Fibroblast of skin of right biceps (primary cell): ENCODE results near the gene CYP26B1.

Experiments
- DNase-seq: peaks from one replicate; pipeline ENCODE4 v3.0.0-alpha.2; 2013

Gene CYP26B1

DNA sequence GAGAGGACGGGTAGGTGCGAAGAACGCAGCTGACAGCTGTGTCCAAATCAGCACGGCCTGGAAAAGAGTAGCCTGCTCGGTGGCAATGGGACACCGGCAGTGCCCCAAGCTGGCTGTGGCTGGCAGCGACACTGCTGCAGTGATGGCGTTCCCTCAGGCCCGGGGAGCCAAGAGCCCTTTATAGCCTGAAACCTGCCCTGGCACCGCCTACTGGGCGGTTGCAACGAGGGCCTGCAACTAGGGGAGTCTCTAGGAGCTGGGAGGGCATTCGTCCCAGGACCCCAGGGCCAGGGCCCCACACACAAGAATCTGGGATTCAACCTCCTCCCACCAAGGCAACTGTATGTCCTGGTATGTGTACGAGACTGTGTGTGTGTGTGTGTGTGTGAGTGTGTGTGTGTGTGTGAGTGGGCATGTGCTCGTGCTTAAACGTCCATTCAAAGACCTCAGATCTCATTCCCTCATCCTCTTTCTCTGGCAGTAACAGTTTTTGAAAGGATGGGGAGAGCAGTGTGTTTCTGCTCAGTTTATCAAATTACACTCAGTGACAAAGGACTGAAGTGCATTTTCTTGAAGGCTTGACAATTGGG lies 6.8 kb upstream of the CYP26B1 start:
- no peak for DNase-seq

DNA sequence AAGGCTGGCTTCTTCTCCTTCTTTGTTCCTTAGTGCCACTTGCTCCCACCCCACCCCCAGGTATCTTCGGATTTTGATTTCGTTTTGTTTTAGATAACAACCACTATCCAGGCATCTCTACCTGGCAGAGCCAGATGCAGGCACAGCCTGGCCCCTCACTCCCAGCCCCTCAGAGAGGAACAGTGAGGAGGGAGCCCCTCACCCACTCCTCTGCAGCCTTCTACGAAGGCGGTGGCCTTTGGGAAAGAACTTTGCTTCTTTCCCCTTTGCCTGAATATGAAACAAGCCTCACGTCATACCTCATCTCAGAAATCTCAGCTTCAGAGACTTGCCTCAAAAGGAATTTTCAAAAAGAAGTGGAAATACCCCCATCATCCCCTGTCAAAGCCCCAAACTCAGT lies 6.3 kb upstream of the CYP26B1 start:
- DNase-seq: no peak

DNA sequence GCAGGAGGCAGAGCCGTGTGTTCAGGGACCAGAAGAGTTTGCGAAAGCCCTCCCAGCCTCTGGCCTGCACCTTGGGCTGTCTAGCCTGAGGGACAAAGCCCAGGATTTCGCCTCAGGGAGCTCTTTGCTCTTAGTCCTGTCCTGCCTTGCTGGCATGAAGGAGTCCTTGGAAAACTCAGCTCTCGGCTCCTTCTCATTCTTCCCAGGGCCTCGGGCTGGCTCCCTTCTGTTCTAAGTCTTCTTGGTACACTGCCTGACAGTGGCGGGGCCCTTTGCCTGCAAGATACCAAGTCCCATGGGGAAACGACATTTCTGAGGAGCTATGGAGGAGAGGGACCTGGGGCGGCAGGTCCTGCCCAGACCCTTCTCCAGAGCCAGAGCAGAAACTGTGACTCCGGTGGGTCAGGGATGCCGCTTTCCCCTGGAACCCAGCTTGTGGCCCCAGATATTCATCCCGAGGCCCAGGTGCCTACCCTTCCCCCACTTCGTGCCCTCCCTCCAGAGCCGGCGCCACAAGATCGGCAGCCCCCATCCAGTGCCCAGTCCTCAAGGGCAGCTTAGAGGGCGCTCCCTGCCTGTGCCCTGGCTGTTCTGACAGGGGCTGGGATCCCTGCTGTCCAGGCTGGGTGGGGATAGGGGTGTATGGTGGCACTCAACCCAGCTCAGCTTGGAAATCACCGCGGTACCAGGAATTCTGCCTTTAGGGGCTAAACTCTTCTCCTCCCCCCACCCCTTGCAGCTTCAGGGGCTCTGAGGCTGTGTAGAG lies 5.5 kb upstream of the CYP26B1 start:
- no peak for DNase-seq

- no peak for DNase-seq
Observed at GRCh38 chr2:72150861-72151356, 3.2 kb upstream of the CYP26B1 start.

DNA sequence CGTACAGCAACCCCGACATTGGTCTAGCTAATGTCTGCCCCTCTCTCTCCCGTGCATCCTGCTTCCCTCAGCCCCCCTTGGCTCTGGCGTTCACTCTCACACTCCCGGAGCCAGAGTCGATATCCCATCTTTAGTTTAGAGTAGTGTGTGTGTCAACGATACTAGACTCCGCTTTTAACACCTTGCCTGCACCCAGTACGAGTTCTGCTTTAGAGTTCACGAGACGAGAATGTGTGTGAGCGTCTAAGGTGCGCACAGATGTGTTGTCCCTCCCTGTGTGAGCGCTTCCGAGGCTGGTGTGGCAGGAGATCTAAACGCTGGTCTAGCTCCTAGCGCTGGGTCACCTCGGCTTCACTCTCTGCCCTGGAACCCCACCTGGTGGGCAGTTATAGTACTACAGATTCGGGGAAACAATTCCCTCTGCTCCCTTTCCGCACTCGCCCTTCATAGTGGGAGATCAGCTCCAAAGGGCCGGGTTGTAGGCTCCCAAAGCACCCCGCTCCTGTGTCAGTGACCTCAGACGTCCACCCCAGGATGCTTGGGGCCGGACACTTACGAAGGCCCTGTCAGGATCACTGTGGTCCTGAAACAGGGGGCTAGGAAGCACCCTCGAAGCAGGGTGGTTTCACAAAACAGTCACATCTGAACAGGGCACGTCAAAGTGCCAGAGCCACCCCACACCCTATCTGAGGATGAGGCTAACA lies 2.6 kb upstream of the CYP26B1 start:
- DNase-seq: peak; percentile 72

GRCh38 chr2:72149556-72150156 lies 2.0 kb upstream of the CYP26B1 start:
- no peak for DNase-seq

DNA sequence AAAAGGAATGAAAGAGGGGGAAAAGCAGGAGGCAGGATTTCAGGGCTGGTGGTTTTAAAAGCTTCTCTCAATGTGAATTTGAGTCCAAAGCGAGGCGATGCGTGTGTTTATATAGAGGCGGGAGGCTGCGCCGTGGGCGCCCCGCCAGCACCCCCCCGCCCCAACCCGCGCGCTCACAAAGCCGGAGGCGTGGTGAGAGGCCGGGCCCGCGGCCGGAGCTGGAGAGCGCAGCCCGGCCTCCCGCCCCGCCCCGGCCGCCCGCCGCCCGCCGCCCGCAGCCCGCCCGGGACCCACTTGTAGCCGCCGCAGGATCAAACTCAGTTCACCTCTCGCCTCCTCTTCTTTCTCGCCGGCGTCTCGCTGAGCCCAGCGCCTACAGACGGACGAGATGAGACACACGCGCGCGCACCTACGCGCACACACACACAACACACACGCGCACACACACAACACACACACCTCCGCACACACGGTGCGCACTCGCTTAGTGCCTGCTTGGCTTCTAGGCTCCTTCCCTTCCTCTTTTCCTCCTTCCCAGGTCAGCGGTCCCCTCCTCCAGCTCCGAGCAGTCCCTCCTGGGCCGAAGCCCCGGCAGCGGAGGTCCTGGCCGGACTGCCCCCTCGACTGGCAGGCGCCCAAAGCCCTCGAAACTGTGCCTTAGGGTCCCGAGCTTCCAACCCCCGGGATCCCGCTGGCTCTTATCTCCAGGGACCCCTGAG lies 1.3 kb upstream of the CYP26B1 start:
- no peak for DNase-seq

DNA sequence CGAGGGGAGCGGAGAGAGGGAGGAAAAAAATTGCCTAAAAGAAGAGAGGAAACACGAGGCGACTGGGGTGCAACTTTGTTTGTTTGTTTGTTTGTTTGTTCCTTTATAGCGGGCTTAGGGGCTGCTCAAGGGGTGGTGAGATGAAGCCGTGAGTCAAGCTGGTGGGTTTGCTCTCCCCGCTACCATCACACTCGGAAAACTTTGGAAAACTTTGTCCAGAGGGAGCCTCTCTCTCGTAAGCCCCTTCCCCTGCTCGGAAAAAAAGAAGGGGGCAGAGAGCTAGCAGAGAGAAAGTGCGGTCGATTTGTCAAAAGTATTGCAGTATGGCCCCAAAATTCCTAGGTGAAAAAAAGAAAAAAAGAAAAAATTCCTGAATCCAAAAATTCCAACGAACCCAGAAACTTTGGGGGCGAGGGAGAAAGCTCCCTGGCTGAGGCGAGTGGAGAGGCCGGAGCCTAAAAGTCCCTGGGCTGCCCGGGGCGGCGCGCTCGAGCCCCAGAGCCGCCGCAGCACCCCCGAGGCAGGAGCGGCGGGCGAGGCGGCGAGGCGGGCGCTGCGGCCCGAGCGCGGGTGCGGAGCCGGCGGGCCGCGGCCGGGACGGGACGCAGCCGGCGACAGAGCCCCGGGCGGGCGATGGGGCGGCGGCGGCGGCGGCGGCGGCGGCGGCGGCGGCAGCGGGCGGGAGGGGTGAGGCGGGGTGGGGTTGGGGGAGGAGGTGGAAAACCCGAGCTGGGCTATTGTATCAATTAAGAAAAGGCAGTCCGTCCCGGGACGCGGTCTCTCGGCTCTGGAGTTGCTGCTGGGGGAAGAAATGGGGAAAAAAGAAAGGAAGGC lies 558 bp upstream of the CYP26B1 start:
- no peak for DNase-seq

DNA sequence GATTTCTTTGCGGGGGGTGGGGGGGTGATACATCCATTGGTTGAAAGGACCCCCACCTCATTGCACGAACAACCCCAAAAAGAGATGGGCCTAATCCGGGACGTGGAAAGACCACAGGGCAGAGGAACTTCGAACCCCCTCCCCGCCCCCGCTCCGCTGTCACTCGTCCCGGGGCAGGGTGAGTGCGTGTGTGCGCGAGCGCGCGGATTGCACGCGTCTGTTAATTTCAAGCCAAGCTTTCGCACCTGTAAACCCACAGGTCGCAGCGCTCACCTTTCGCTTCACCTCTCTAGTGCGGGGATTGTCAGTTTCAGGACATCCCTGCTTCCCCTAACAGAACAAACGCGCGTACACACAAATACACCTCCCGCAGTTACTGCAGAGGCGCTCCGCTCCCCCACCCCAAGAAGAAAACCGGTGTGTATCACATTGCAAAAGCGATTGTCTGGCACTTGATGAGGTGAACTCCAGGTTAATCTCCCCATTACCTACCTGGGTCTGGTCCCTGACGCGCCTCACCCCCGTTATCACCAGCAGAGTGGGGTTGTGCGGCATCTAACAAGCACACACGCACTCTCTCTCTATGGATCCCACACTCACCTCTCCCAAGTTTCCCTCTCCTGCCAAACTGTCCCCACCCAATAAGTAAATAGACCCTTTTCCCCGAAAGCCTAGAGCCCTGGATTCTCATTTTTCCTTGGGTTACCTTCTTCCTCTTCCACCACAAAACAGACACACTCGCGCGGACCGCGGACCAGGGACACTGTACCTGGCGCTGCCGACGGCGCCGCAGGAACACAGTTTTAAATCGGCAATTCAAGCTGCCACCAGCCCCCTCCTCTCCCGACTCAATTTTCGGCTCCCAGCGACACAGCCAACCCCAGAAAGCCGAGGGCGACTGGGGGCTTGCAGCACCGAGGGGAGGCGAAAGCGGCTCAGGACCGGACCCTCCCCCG lies 1.0 kb downstream of the CYP26B1 start:
- no peak for DNase-seq

DNA sequence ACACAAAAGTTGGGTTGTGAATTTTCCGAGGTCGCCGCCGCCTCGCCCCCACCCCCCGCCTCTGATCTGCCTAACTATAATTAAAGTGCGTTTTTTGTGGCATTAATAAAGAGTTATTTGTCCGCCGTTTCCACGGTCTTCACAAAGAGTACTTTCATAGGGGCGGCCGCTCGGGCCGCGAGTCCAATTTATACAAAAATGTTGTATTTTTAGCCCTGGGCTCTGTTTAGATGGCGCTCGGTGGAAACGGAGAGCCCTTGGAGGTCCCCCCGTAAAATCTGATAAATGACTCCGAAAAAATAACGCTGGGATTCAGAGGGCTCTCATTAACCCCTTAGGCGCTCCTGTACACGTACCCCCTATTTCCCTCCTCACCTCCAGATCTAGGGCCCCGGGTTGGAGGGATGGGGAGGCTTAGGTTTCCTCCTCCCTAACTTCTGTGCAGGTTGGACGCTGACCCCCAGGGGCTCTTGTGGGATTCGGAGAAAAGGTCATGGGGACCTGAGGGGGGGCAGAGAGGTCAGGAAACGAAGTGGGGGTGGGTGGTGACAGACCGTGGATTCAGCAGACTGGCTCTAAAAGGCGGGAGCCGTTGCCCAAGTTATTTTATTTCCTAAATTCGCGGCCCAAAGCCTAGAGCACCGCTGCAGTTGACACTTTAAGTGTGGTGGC lies 1.9 kb downstream of the CYP26B1 start:
- no peak for DNase-seq

DNA sequence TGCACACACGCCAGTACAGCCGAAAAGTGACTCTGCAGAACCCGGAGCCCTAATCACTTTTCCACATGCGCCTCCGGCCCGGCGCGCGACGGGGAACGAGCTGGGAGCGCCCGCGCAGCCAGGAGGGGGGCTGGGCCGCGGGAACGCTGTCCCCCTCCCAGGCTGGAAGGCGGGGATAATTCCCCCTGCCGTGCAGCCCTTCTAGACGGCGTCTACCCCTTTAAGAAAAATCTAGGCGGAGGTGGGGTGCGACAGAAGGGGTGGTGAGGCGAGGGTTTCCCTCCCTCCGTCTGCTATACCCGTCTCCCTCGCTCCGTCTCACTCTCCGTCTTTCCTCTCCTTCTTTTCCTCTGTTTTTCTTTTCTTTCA lies 2.4 kb downstream of the CYP26B1 start:
- no peak for DNase-seq

DNA sequence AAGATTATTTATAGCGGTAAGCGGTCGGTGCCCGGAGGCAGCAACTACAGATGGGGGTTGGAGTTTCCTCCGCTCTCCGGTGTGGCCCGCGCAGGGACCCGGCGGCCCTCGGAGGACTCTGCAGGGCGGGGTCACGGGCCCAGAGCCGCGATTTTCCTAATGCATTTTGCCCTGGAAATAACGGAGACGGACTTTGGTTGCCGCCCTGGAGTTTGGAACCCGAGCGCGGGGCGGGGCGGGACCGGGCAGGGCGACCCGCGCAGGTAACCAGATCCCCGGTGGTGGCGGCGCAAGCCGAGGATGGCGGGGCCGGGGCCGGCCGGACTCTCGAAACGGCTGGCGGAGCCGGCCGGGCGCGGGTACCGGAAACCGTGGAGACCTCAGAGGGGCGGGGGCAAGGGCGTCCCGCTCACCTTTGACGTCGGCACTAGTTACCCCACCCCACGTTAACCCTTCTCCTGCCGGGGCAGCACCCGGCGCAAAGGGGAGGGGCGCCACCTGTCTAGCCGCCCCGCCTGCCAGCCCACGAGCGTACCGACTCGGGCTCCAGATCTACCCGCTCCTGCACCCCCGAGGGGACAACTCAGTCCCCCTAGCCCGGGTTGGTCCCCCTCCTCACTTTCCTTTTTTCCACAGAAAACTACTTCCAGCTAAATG lies 2.9 kb downstream of the CYP26B1 start:
- DNase-seq: no peak

GRCh38 chr2:72144274-72144631 lies 3.4 kb downstream of the CYP26B1 start:
- DNase-seq: no peak

DNA sequence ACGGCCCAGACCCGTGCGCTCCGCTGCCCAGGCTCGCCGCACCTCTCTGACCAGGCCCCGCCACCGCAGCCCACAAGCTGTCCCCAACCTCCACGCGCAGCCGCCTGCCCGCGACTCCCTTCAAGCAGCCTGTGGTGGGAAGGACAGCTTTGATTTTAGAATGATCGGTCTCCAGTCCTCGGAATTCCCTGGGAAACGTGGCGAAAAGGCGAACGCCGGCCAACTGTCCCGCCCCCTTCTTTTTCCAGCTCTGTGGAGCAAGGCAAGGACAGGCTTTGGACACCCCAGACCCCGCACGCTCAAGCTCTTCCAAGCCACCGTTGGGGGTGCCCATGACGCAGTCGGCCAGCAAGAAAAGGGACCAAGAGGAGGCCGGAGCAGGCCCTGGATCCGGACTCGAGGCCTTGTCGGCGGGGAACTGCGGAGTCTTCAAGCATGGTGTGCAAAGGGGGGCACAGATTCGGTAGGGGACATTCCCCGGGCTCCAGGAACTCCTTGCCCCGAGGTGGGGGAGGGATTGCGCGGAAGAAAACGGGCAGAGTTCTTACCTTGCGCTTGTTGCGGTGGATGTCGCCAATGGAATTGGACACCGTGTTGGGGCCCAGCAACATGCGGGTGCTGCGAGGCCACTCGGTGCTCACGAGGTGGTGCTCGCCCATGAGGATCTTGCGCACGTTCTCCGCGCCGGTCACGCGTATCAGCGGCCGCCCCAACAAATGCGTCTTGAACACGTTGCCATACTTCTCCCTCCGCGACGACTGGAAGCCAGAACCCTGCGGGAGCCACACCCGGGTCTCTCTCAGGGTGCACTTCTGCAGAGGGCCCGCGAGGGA lies 4.0 kb downstream of the CYP26B1 start:
- no peak for DNase-seq

DNA sequence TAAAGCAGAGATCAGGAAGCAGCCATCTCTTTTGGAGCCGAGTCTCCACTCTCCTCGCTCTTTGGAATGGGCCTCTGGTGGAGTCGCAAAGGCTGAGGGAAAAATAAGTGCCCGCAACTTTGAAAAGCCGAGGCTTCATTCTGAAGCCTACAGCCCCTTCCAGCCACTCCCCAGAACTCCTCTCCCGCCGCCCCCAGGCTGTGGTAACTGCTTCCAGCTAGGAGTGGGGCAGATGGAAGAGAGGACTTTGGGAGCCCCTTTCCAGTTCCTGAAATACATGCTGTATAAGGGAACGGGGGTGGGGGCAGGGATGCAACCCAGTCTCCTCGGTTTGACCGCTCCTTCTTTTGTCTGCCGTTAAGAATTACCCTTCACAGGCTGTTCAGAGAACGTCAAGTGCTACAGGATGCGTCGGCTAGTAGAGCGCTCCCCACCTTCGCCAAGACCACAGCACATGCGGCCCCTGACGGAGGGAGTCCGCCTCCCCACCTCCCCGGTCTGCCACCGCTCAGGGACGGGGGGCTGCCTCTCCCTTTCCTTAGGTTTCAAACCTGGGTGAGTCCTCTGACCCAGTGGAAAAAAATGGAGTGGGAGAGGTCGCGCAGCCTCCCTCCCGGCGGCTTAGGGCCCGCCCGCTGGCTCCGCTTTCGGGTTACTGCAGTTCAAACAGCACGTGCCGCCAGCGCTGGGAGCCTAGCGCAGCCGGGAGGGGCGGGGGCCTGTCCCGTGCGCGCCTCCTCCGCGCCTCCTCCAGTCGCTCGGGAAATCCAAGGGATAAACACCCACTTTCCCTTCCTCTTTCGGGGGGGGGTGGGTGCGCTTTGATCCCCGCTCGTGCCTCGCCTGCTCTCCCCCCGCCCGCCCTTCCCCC lies 4.9 kb downstream of the CYP26B1 start:
- peak; percentile 34 for DNase-seq

GRCh38 chr2:72141881-72142451 lies 5.7 kb downstream of the CYP26B1 start:
- DNase-seq: no peak

GRCh38 chr2:72141032-72141645 lies 6.5 kb downstream of the CYP26B1 start:
- DNase-seq: no peak
